ENCODE data around the gene SRPK2.
A peak's percentile ranks its signal among the peaks of the same experiment; 100 is the strongest.
"Not testable (repeated sequence)": the region's sequence is repeated elsewhere in the genome, so short reads cannot be mapped to it uniquely, and the experiment has no call there.

Gene SRPK2

GRCh38 chr7:105352018-105352612 lies 36.6 kb downstream of the SRPK2 start:
- H3K4me1 ChIP-seq (ENCODE audit: control extremely low read depth in 1 of 4, control insufficient read depth in 4 of 4, insufficient read depth in 4 of 4, low read length in 3 of 4) = peaks cover 11 to 46% (median 34%) of the 10 kb centered on the region in 4 experiments
- DNase-seq = peak; percentile 77 to 95 (median 91)
- no peaks in the 10 kb centered on the region for H3K9me3 ChIP-seq (ENCODE audit: control extremely low read depth in 1 of 5, control insufficient read depth in 4 of 5, insufficient read depth in 2 of 5, low read depth in 1 of 5, low read length in 4 of 5)
- H3K27ac ChIP-seq (ENCODE audit: insufficient read depth in 1 of 2, low read depth in 1 of 2, low read length in 2 of 2, poor library complexity in 1 of 2, severe bottlenecking in 2 of 2) = no peak overlapping the region
- no peaks in the 10 kb centered on the region for H3K27me3 ChIP-seq (replicated peaks in 2 of 5; ENCODE audit: control insufficient read depth in 4 of 5, insufficient read depth in 5 of 5, low read length in 4 of 5)
- WGBS (ENCODE audit: insufficient coverage) = 0% methylated on average over 2 of the region's 3 CpGs
- H3K4me3 ChIP-seq (ENCODE audit: control insufficient read depth in 1 of 7, extremely low read depth in 1 of 7, insufficient read depth in 4 of 7, low read depth in 2 of 7, low read length in 6 of 7) = peak overlapping the region in 3 of 7 experiments; percentile 34 to 64 (median 38)
- ChIA-PET CTCF (interaction anchor here (0.6 kb wide), 1 partner anchor 29 kb away, joined by 3 read pairs; no protein-coding TSS in a partner anchor), POLR2A (no interaction called here)
- H3K36me3 ChIP-seq (ENCODE audit: control insufficient read depth in 4 of 4, insufficient read depth in 4 of 4, low read length in 3 of 4) = no peaks in the 10 kb centered on the region

DNA sequence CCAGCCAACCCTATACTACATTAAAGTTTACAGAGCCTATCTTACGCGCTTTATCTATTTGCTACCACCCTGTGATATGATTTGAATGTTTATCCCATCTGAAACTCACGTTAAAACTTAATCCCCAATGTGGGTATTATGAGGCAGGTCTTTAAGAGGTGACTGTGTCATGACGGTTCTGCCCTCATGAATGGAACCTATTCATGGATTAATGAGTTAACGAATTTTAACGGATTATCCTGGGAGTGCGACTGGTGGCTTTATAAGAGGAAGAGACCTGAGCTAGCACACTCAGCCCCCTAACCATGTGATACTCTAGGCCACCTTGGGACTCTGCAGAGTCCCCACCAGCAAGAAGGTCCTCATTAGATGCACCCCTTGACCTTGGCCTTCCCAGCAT lies 37.8 kb downstream of the SRPK2 start:
- no peak for DNase-seq
- 94% methylated on average over 4 of the region's 7 CpGs for WGBS (ENCODE audit: insufficient coverage)
- Histone ChIP-seq H3K4me3 (ENCODE audit: control insufficient read depth in 1 of 7, extremely low read depth in 1 of 7, insufficient read depth in 4 of 7, low read depth in 2 of 7, low read length in 6 of 7) (no peak overlapping the region), H3K27ac (ENCODE audit: insufficient read depth in 1 of 2, low read depth in 1 of 2, low read length in 2 of 2, poor library complexity in 1 of 2, severe bottlenecking in 2 of 2) (no peak overlapping the region), H3K27me3 (replicated peaks in 2 of 5; ENCODE audit: control insufficient read depth in 4 of 5, insufficient read depth in 5 of 5, low read length in 4 of 5) (no peaks in the 10 kb centered on the region), H3K4me1 (ENCODE audit: control extremely low read depth in 1 of 4, control insufficient read depth in 4 of 4, insufficient read depth in 4 of 4, low read length in 3 of 4) (peaks cover 16 to 58% (median 42%) of the 10 kb centered on the region in 4 experiments), H3K36me3 (ENCODE audit: control insufficient read depth in 4 of 4, insufficient read depth in 4 of 4, low read length in 3 of 4) (no peaks in the 10 kb centered on the region), H3K9me3 (ENCODE audit: control extremely low read depth in 1 of 5, control insufficient read depth in 4 of 5, insufficient read depth in 2 of 5, low read depth in 1 of 5, low read length in 4 of 5) (no peaks in the 10 kb centered on the region)
- ChIA-PET POLR2A (interaction anchor here (0.6 kb wide), 1 partner anchor 11 kb away, joined by 4 read pairs; no protein-coding TSS in a partner anchor), CTCF (no interaction called here)

DNA sequence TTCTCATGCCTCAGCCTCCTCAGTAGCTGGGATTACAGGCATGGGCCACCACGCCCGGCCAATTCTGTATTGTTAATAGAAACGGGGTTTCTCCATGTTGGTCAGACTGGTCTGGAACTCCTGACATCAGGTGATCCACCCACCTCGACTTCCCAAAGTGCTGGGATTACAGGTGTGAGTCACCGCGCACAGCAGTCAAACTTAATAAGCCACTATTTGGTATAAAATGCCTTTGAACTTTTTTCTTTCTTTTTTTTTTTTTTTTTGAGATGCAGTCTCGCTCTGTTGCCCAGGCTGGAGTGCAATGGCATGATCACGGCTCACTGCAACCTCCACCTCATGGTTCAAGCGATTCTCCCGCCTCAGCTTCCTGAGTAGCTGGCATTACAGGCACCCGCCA lies 40.5 kb downstream of the SRPK2 start:
- POLR2A ChIA-PET = interaction anchor here (0.6 kb wide), 1 partner anchor 983 kb away, joined by 3 read pairs; no protein-coding TSS in a partner anchor
- H3K27ac ChIP-seq (ENCODE audit: insufficient read depth in 1 of 2, low read depth in 1 of 2, low read length in 2 of 2, poor library complexity in 1 of 2, severe bottlenecking in 2 of 2); H3K27me3 ChIP-seq (replicated peaks in 2 of 5; ENCODE audit: control insufficient read depth in 4 of 5, insufficient read depth in 5 of 5, low read length in 4 of 5); DNase-seq; CTCF ChIA-PET; H3K36me3 ChIP-seq (ENCODE audit: control insufficient read depth in 4 of 4, insufficient read depth in 4 of 4, low read length in 3 of 4); H3K4me3 ChIP-seq (ENCODE audit: control insufficient read depth in 1 of 7, extremely low read depth in 1 of 7, insufficient read depth in 4 of 7, low read depth in 2 of 7, low read length in 6 of 7); H3K9me3 ChIP-seq (ENCODE audit: control extremely low read depth in 1 of 5, control insufficient read depth in 4 of 5, insufficient read depth in 2 of 5, low read depth in 1 of 5, low read length in 4 of 5): not testable (repeated sequence)
- H3K4me1 ChIP-seq (ENCODE audit: control extremely low read depth in 1 of 4, control insufficient read depth in 4 of 4, insufficient read depth in 4 of 4, low read length in 3 of 4) = peaks cover 20 to 51% (median 38%) of the 10 kb centered on the region in 4 experiments
- WGBS (ENCODE audit: insufficient coverage) = 89% methylated on average over 5 of the region's 11 CpGs

- WGBS (ENCODE audit: insufficient coverage) = 100% methylated on average over 4 of the region's 10 CpGs
- peaks cover 13 to 37% (median 24%) of the 10 kb centered on the region in 4 experiments for H3K4me1 ChIP-seq (ENCODE audit: control extremely low read depth in 1 of 4, control insufficient read depth in 4 of 4, insufficient read depth in 4 of 4, low read length in 3 of 4)
- DNase-seq = peak in 2 of 3 donors; percentile 54 to 60
- ChIA-PET CTCF (interaction anchor here (1.8 kb wide), 1 partner anchor 11 kb away, joined by 6 read pairs; no protein-coding TSS in a partner anchor), POLR2A (no interaction called here)
- H3K36me3 ChIP-seq (ENCODE audit: control insufficient read depth in 4 of 4, insufficient read depth in 4 of 4, low read length in 3 of 4) = no peaks in the 10 kb centered on the region
- H3K27me3 ChIP-seq (replicated peaks in 2 of 5; ENCODE audit: control insufficient read depth in 4 of 5, insufficient read depth in 5 of 5, low read length in 4 of 5) = no peaks in the 10 kb centered on the region
- H3K27ac ChIP-seq (ENCODE audit: insufficient read depth in 1 of 2, low read depth in 1 of 2, low read length in 2 of 2, poor library complexity in 1 of 2, severe bottlenecking in 2 of 2) = no peak overlapping the region
- H3K9me3 ChIP-seq (ENCODE audit: control extremely low read depth in 1 of 5, control insufficient read depth in 4 of 5, insufficient read depth in 2 of 5, low read depth in 1 of 5, low read length in 4 of 5) = no peaks in the 10 kb centered on the region
- H3K4me3 ChIP-seq (ENCODE audit: control insufficient read depth in 1 of 7, extremely low read depth in 1 of 7, insufficient read depth in 4 of 7, low read depth in 2 of 7, low read length in 6 of 7) = no peak overlapping the region
Observed at GRCh38 chr7:105346593-105347322, 42.0 kb downstream of the SRPK2 start.

- WGBS (ENCODE audit: insufficient coverage) = no CpG with 5 or more reads among the region's 2 CpGs
- Histone ChIP-seq H3K9me3 (ENCODE audit: control extremely low read depth in 1 of 5, control insufficient read depth in 4 of 5, insufficient read depth in 2 of 5, low read depth in 1 of 5, low read length in 4 of 5) (no peaks in the 10 kb centered on the region), H3K27me3 (replicated peaks in 2 of 5; ENCODE audit: control insufficient read depth in 4 of 5, insufficient read depth in 5 of 5, low read length in 4 of 5) (no peaks in the 10 kb centered on the region), H3K4me1 (ENCODE audit: control extremely low read depth in 1 of 4, control insufficient read depth in 4 of 4, insufficient read depth in 4 of 4, low read length in 3 of 4) (peaks cover 10 to 31% (median 20%) of the 10 kb centered on the region in 4 experiments), H3K36me3 (ENCODE audit: control insufficient read depth in 4 of 4, insufficient read depth in 4 of 4, low read length in 3 of 4) (no peaks in the 10 kb centered on the region), H3K27ac (ENCODE audit: insufficient read depth in 1 of 2, low read depth in 1 of 2, low read length in 2 of 2, poor library complexity in 1 of 2, severe bottlenecking in 2 of 2) (no peak overlapping the region), H3K4me3 (ENCODE audit: control insufficient read depth in 1 of 7, extremely low read depth in 1 of 7, insufficient read depth in 4 of 7, low read depth in 2 of 7, low read length in 6 of 7) (no peak overlapping the region)
- ChIA-PET CTCF (interaction anchor here (1.3 to 2.2 kb wide), 4 partner anchors 8 to 158 kb away, joined by 3 to 8 read pairs (median 4); no protein-coding TSS in a partner anchor), POLR2A (no interaction called here)
- peak in 1 of 3 donors; percentile 22 for DNase-seq
Observed at GRCh38 chr7:105346138-105346537, 42.6 kb downstream of the SRPK2 start.

DNA sequence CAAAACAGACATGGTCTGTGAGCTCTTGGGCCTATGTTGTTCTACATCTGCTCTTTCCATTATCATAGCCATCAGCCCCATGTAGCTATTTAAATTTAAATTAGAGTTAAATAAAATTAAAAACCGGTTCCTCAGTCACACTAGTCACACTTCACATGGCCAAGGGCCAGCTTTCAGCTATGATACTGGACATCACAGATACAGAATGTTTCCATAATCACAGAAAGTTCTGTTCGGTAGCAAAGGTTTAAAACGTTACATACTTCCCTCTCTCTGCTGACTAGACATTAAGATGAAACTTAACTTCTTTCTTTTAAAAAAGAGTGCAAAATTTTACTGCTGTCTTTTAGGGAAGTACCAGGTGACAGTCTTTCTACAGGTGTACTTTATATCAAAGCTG lies 43.0 kb downstream of the SRPK2 start:
- H3K27me3 ChIP-seq (replicated peaks in 2 of 5; ENCODE audit: control insufficient read depth in 4 of 5, insufficient read depth in 5 of 5, low read length in 4 of 5) = no peaks in the 10 kb centered on the region
- ChIA-PET CTCF (interaction anchor here (0.5 to 2.2 kb wide), 6 partner anchors 8 to 158 kb away, joined by 3 to 8 read pairs (median 3); no protein-coding TSS in a partner anchor), POLR2A (no interaction called here)
- 20% methylated on average over 1 of the region's 3 CpGs for WGBS (ENCODE audit: insufficient coverage)
- H3K9me3 ChIP-seq (ENCODE audit: control extremely low read depth in 1 of 5, control insufficient read depth in 4 of 5, insufficient read depth in 2 of 5, low read depth in 1 of 5, low read length in 4 of 5) = no peaks in the 10 kb centered on the region
- no peaks in the 10 kb centered on the region for H3K36me3 ChIP-seq (ENCODE audit: control insufficient read depth in 4 of 4, insufficient read depth in 4 of 4, low read length in 3 of 4)
- peaks cover 9 to 26% (median 18%) of the 10 kb centered on the region in 4 experiments for H3K4me1 ChIP-seq (ENCODE audit: control extremely low read depth in 1 of 4, control insufficient read depth in 4 of 4, insufficient read depth in 4 of 4, low read length in 3 of 4)
- no peak overlapping the region for H3K4me3 ChIP-seq (ENCODE audit: control insufficient read depth in 1 of 7, extremely low read depth in 1 of 7, insufficient read depth in 4 of 7, low read depth in 2 of 7, low read length in 6 of 7)
- no peak overlapping the region for H3K27ac ChIP-seq (ENCODE audit: insufficient read depth in 1 of 2, low read depth in 1 of 2, low read length in 2 of 2, poor library complexity in 1 of 2, severe bottlenecking in 2 of 2)
- DNase-seq = peak in 2 of 3 donors; percentile 15 to 39

DNA sequence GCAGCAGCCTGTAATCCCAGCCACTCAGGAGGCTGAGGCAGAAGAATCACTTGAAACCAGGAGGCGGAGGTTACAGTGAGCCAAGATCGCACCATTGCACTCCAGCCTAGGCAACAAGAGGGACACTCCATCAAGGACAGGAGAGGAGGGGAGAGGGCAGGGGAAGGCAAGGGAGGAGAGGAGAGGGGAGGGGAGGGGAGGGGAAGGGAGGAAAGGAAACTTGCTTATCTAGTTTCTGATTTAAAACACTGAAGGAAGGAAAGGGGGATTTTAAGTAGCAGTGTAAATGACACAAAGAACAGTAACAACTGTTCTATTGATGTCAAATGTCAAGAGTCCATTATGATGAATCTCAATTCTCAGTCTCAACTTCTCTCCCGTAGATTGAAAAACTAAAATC lies 43.7 kb downstream of the SRPK2 start:
- peaks cover 8 to 25% (median 17%) of the 10 kb centered on the region in 4 experiments for H3K4me1 ChIP-seq (ENCODE audit: control extremely low read depth in 1 of 4, control insufficient read depth in 4 of 4, insufficient read depth in 4 of 4, low read length in 3 of 4)
- ChIA-PET POLR2A (no interaction called here), CTCF (interaction anchor here (0.5 to 2.2 kb wide), 7 partner anchors 8 to 157 kb away, joined by 3 to 8 read pairs (median 3); no protein-coding TSS in a partner anchor)
- H3K4me3 ChIP-seq (ENCODE audit: control insufficient read depth in 1 of 7, extremely low read depth in 1 of 7, insufficient read depth in 4 of 7, low read depth in 2 of 7, low read length in 6 of 7) = no peak overlapping the region
- H3K36me3 ChIP-seq (ENCODE audit: control insufficient read depth in 4 of 4, insufficient read depth in 4 of 4, low read length in 3 of 4) = no peaks in the 10 kb centered on the region
- no peaks in the 10 kb centered on the region for H3K9me3 ChIP-seq (ENCODE audit: control extremely low read depth in 1 of 5, control insufficient read depth in 4 of 5, insufficient read depth in 2 of 5, low read depth in 1 of 5, low read length in 4 of 5)
- DNase-seq = no peak
- WGBS (ENCODE audit: insufficient coverage) = 93% methylated on average over 2 of the region's 3 CpGs
- H3K27ac ChIP-seq (ENCODE audit: insufficient read depth in 1 of 2, low read depth in 1 of 2, low read length in 2 of 2, poor library complexity in 1 of 2, severe bottlenecking in 2 of 2) = no peak overlapping the region
- H3K27me3 ChIP-seq (replicated peaks in 2 of 5; ENCODE audit: control insufficient read depth in 4 of 5, insufficient read depth in 5 of 5, low read length in 4 of 5) = no peaks in the 10 kb centered on the region
